Ovary (tissue), 9 donors: Measurements from ENCODE around the gene DCAF10. TPM values are rescaled to one million over a fixed set of nuclear protein-coding genes. Genes with fewer than 3 reads are reported as not detected.

ENCODE experiments used
- DNase-seq, 5 donors: peaks; one replicate each; pipeline ENCODE4 v3.0.0-alpha.2; 2019 to 2020
- H3K27ac ChIP-seq, 2 donors: fragments of 200-600 bp; one replicate each; pipeline versions ENCODE4 v1.5.1 to v1.8.0; 2019 to 2022
- H3K27me3 ChIP-seq: fragments of 200-600 bp; one replicate; pipeline ENCODE4 v1.8.0; 2022
- H3K36me3 ChIP-seq: fragments of 200-600 bp; sonication (generic); one replicate; pipeline ENCODE4 v1.5.1; 2019
- H3K4me1 ChIP-seq: one replicate; pipeline ENCODE4 v1.8.1; 2013; ENCODE audit warnings: mild to moderate bottlenecking, moderate library complexity; ENCODE audit not compliant: insufficient read depth
- H3K4me3 ChIP-seq: fragments of 200-600 bp; sonication (generic); one replicate; pipeline ENCODE4 v1.5.1; 2017
- H3K9me3 ChIP-seq, 2 donors: fragments of 200-600 bp in 1 of 2; sonication (generic) in 1 of 2; one replicate each; pipeline versions ENCODE4 v1.5.1 to v1.8.1; 2013 to 2019; ENCODE audit warnings: mild to moderate bottlenecking in 1 of 2, moderate library complexity in 1 of 2
- EP300 ChIP-seq: sonication (generic); formaldehyde crosslinking; IDR thresholded peaks from one replicate; pipeline ENCODE4 v1.6.1; 2017; ENCODE audit warnings: antibody characterized with exemption
- WGBS, 3 donors: extraction: QIAGEN DNeasy Blood & Tissue Kit in 1 of 3; methylation state at CpG; one replicate each; pipeline versions ENCODE4 v1.1.5 to v1.1.7; 2013 to 2017; 5-methylcytosine and 5-hydroxymethylcytosine counted together
- intact Hi-C, 4 donors: fragments of 100-400 bp; cut with DNase I; formaldehyde crosslinking; loops; one replicate each; pipeline versions ENCODE4 v1.11.0 to v1.15.1; 2022 to 2023
- polyA plus RNA-seq, 2 donors: library from polyadenylated mRNA; stranded (reverse); fragments of 200-250 nt in 1 of 2; fragments of 350-450 nt in 1 of 2; fragmentation: Illumina TruSeq in 1 of 2; extraction: RNeasy Lipid Tissue Mini Kit (QIAGEN cat#74804) in 1 of 2; gene quantifications; one replicate each; pipeline ENCODE4 v1.2.3, GENCODE V29; 2013 to 2014
- total RNA-seq, 7 donors: library from RNA; depleted of rRNA in 2 of 7; stranded (reverse); fragments of >200 nt in 2 of 7; fragmentation: NEBNext Ultra II Directional in 3 of 7; extraction: Animal tissue kit (Norgen Biotek cat#: 25700) in 3 of 7; gene quantifications; one replicate each; pipeline versions ENCODE4 v1.1.0 to v1.2.4, GENCODE V29; 2016 to 2023
- donor health status: DM: no; HTN: no; CAD: no; lungs with moderate emphysema.
- donor health status: DM: no; HTN: no; CAD: no.
- donor health status: Bipolar disorder and iron deficiency.
- donor health status: DM: yes; HTN: yes; CAD: no.
- donor health status: DM: no; HTN: no; CAD: no.
- donor health status: DM: yes; HTN: yes; CAD: no.

Gene DCAF10
- total and polyA plus RNA-seq, 9 donors = 9.0 to 39.8 (median 25.9) TPM

DNA sequence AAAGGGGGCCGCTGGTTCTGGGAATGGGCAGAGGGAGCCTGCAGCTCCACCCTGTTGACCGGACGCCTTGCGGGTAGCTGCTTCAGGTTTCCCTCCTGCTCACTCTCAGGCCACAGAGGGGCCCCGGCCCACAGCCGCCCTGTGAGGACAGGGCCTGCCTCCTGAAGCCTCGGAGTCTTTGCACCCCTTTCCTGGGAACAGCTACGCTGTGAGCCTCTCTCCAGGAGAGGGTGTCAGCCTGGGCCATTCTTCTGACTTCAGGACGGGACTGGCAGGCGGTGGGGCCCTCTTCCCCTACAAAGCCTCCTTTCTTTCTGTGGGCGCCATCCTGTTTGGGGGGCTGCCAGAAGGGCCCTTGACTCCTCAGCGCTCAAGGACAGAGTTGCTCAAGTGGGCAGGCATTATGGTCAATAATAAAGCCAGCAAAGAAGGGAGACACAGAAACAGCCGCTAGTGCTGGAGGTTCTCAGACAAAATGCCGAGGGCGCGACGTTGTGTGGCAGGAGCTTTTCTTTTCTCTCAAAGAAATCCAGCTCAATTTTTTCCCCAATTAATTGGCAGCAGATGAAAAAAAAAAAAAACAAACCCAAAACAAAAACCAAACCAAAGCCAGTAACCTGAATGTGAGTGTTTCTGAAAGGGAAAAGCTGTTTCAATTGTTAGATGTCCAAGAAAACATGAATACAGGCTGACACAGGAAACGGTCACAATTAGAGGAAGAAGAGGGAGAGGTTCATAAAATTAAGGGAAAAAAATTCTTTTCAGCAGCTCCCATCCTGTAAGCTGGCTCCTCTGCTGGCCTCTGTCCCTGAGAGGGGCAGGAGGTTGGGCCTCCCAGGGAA, 116.1 kb downstream of the DCAF10 start:
- Histone ChIP-seq H3K36me3 (no peaks in the 10 kb centered on the region), H3K4me1 (peaks cover 4% of the 10 kb centered on the region), H3K9me3 (no peaks in the 10 kb centered on the region), H3K4me3 (no peak overlapping the region), H3K27ac (peak overlapping the region; percentile 13 to 26), H3K27me3 (no peaks in the 10 kb centered on the region)
- DNase-seq = peak in 4 of 5 donors; percentile 34 to 61 (median 50)
- intact Hi-C loops = loop anchor here in 3 of 4 donors (2.0 to 10.0 kb wide), 7 partner anchors 171 to 518 kb away; partner anchors contain the start of gene ALDH1B1 (in 1 of the 3)
- 44 to 63% (median 52%) methylated on average over 14 to 18 of the region's 18 CpGs for WGBS, 3 donors
- TF ChIP-seq EP300 = no peak

Other genes starting within 250 kb of the DCAF10 start
- 1 to 10 TPM; 3.0 to 7.2 (median 4.7) TPM for gene FBXO10, start 224.4 kb upstream of the DCAF10 start, total RNA-seq
- gene FBXO10, start 224.4 kb upstream of the DCAF10 start, polyA plus RNA-seq = 1 to 10 TPM; 3.2 to 6.7 TPM
- 100 to 1,000 TPM in 1 of 7 donors, 10 to 100 TPM in 6; 47.5 to 106 (median 58.2) TPM for gene TOMM5, start 208.2 kb upstream of the DCAF10 start, total RNA-seq
- 10 to 100 TPM; 81.1 to 85.7 TPM for gene TOMM5, start 208.2 kb upstream of the DCAF10 start, polyA plus RNA-seq
- under 1 TPM in 3 of 7 donors, not detected in 4; 0.17 to 0.46 (median 0.26) TPM for gene FRMPD1, start 149.8 kb upstream of the DCAF10 start, total RNA-seq
- gene FRMPD1, start 149.8 kb upstream of the DCAF10 start, polyA plus RNA-seq = under 1 TPM; 0.01 to 0.27 TPM
- 10 to 100 TPM in 4 of 7 donors, 1 to 10 TPM in 3; 6.7 to 13.6 (median 12.1) TPM for gene TRMT10B, start 47.0 kb upstream of the DCAF10 start, total RNA-seq
- 1 to 10 TPM; 9.3 to 9.9 TPM for gene TRMT10B, start 47.0 kb upstream of the DCAF10 start, polyA plus RNA-seq
- gene EXOSC3, start 15.7 kb upstream of the DCAF10 start, total RNA-seq = 10 to 100 TPM; 28.8 to 40.0 (median 35.2) TPM
- gene EXOSC3, start 15.7 kb upstream of the DCAF10 start, polyA plus RNA-seq = 10 to 100 TPM; 21.1 to 21.8 TPM
- gene SLC25A51, start 103.3 kb downstream of the DCAF10 start, total RNA-seq = 10 to 100 TPM; 11.7 to 24.1 (median 21.3) TPM
- gene SLC25A51, start 103.3 kb downstream of the DCAF10 start, polyA plus RNA-seq = 10 to 100 TPM in 1 of 2 donors, 1 to 10 TPM in 1; 5.1 to 11.7 TPM